Transverse colon (tissue), 4 donors: ENCODE measurements around the gene CBFA2T2. TPM values are rescaled to one million over a fixed set of nuclear protein-coding genes. Genes with fewer than 3 reads are reported as not detected.
"Not testable (repeated sequence)": the region's sequence is repeated elsewhere in the genome, so short reads cannot be mapped to it uniquely, and the experiment has no call there.

Experiments
- DNase-seq: peaks from one replicate; pipeline ENCODE4 v3.0.0-alpha.2; 2019
- H3K27ac ChIP-seq, 4 donors: fragments of 200-600 bp; sonication (generic); 2 replicates each; pipeline ENCODE4 v1.5.1; 2016 to 2018; ENCODE audit warnings: inconsistent platforms in 4 of 4
- H3K27me3 ChIP-seq: fragments of 200-600 bp; sonication (generic); 2 replicates; pipeline ENCODE4 v1.5.1; 2017; ENCODE audit warnings: inconsistent platforms
- H3K36me3 ChIP-seq, 4 donors: fragments of 200-600 bp; sonication (generic); 2 replicates each; pipeline ENCODE4 v1.5.1; 2017 to 2019; ENCODE audit warnings: inconsistent platforms in 4 of 4
- H3K4me1 ChIP-seq, 4 donors: fragments of 200-600 bp; sonication (generic); 2 replicates each; pipeline ENCODE4 v1.5.1; 2017 to 2020; ENCODE audit warnings: inconsistent platforms in 4 of 4
- H3K4me3 ChIP-seq, 4 donors: fragments of 200-600 bp; sonication (generic); 1 replicate in 1 of 4; 2 replicates in 3 of 4; pipeline versions ENCODE4 v1.5.1 to v1.6.1; 2017 to 2019; ENCODE audit warnings: inconsistent platforms in 4 of 4
- H3K9me3 ChIP-seq, 2 donors: fragments of 200-600 bp; sonication (generic); 2 replicates each; pipeline ENCODE4 v1.5.1; 2017 to 2019; ENCODE audit warnings: inconsistent platforms in 2 of 2
- EP300 ChIP-seq: sonication (generic); formaldehyde crosslinking; IDR thresholded peaks from one replicate; pipeline ENCODE4 v1.6.1; 2017; ENCODE audit warnings: antibody characterized with exemption, low read depth
- POLR2A ChIP-seq: fragments of 450-650 bp; IDR thresholded peaks from one replicate; pipeline ENCODE4 v1.6.1; 2016; ENCODE audit warnings: antibody characterized with exemption, mild to moderate bottlenecking, moderate library complexity
- POLR2AphosphoS5 ChIP-seq, 3 donors: sonication (generic); formaldehyde crosslinking; IDR thresholded peaks; one replicate each; pipeline ENCODE4 v1.6.1; 2016; ENCODE audit warnings: antibody characterized with exemption in 3 of 3
- WGBS, 2 donors: methylation state at CpG; one replicate each; pipeline ENCODE4 v1.1.5; 2018; ENCODE audit warnings: low coverage in 1 of 2; 5-methylcytosine and 5-hydroxymethylcytosine counted together
- in situ Hi-C, 4 donors: fragments of 200-750 bp; cut with MboI; loops; one replicate each; pipeline versions ENCODE4 v1.15.0 to v1.15.1; 2017; ENCODE audit warnings: low sequenced_read_pairs in 3 of 4, low pct_ligation_motif_present in 1 of 4, low pct_unique_long_range_greater_than_20kb in 1 of 4
- intact Hi-C: fragments of 100-400 bp; cut with DNase I; formaldehyde crosslinking; loops from one replicate; pipeline ENCODE4 v1.15.1; 2023; ENCODE audit warnings: low total_unique reads
- total RNA-seq, 4 donors: library from RNA; depleted of rRNA; stranded (reverse); fragments of >200 nt; gene quantifications; one replicate each; pipeline ENCODE4 v1.1.0, GENCODE V29; 2016
- TF ChIP-seq, protein P1 (sequence below), 5 experiments: fragments of 200-600 bp in 3 of 5; fragments of 450-650 bp in 2 of 5; sonication (generic) in 3 of 5; IDR thresholded peaks; 1 replicate in 2 of 5; 2 replicates in 3 of 5; pipeline ENCODE4 v1.5.1; 2016 to 2017; ENCODE audit warnings: antibody characterized with exemption in 5 of 5, inconsistent platforms in 3 of 5, mild to moderate bottlenecking in 2 of 5, moderate library complexity in 1 of 5

CBFA2T2 gene
- total RNA-seq, 4 donors from 2014 or later, result 35.8 to 62.3 (median 46.6) TPM

GRCh38 chr20:33585413-33585812 is 95.5 kb downstream of the CBFA2T2 start:
- in situ Hi-C loops, result no loop called here
- peaks cover 0 to 28% (median 5%) of the 10 kb centered on the region in 4 donors for H3K4me1 ChIP-seq
- intact Hi-C loops, result no loop called here
- no peak overlapping the region for H3K27ac ChIP-seq
- no peak overlapping the region for H3K4me3 ChIP-seq
- no peak for DNase-seq
- no peaks in the 10 kb centered on the region for H3K9me3 ChIP-seq
- H3K36me3 ChIP-seq, result no peaks in the 10 kb centered on the region
- 95 to 96% methylated on average over 4 of the region's 4 CpGs for WGBS, 2 donors
- H3K27me3 ChIP-seq, result no peaks in the 10 kb centered on the region
- TF ChIP-seq, protein P1, sequence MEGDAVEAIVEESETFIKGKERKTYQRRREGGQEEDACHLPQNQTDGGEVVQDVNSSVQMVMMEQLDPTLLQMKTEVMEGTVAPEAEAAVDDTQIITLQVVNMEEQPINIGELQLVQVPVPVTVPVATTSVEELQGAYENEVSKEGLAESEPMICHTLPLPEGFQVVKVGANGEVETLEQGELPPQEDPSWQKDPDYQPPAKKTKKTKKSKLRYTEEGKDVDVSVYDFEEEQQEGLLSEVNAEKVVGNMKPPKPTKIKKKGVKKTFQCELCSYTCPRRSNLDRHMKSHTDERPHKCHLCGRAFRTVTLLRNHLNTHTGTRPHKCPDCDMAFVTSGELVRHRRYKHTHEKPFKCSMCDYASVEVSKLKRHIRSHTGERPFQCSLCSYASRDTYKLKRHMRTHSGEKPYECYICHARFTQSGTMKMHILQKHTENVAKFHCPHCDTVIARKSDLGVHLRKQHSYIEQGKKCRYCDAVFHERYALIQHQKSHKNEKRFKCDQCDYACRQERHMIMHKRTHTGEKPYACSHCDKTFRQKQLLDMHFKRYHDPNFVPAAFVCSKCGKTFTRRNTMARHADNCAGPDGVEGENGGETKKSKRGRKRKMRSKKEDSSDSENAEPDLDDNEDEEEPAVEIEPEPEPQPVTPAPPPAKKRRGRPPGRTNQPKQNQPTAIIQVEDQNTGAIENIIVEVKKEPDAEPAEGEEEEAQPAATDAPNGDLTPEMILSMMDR (IDR thresholded peaks at IDR 0.05), result no peak
- TF ChIP-seq EP300, result no peak
- TF ChIP-seq POLR2AphosphoS5 (IDR thresholded peaks at IDR 0.05), result no peak
- no peak for TF ChIP-seq POLR2A

DNA sequence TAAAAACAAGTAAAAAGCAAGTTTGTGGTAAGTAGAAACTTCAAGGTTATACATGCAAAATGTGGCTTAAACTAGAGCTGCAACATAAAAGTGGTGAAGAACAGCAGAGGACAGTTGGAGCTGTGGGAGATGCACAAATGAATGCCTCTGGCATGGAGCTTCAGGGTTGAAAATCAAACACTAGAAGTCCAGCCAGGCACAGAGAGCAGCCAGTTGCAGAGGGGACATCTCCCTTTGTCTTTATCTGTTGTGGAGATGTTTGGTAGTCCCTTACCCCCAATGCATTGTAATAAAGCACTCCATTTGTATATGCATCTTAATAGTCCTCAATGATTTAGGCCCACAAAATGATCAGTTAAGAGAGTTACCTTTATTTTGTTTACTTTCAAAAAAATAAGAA is 99.2 kb downstream of the CBFA2T2 start:
- peaks cover 0 to 19% (median 3%) of the 10 kb centered on the region in 4 donors for H3K4me1 ChIP-seq
- no peaks in the 10 kb centered on the region for H3K27me3 ChIP-seq
- H3K4me3 ChIP-seq, result no peak overlapping the region
- H3K36me3 ChIP-seq, result no peaks in the 10 kb centered on the region
- intact Hi-C loops, result no loop called here
- no peak for DNase-seq
- no peak overlapping the region for H3K27ac ChIP-seq
- in situ Hi-C loops, result no loop called here
- no peak for TF ChIP-seq POLR2A
- TF ChIP-seq, protein P1 (IDR thresholded peaks at IDR 0.05), result no peak
- TF ChIP-seq POLR2AphosphoS5 (IDR thresholded peaks at IDR 0.05), result no peak
- no peak for TF ChIP-seq EP300
- H3K9me3 ChIP-seq, result no peaks in the 10 kb centered on the region

- H3K36me3 ChIP-seq, H3K27me3 ChIP-seq, DNase-seq, in situ Hi-C loops, H3K9me3 ChIP-seq, H3K27ac ChIP-seq, H3K4me3 ChIP-seq, intact Hi-C loops: not testable (repeated sequence)
- WGBS, 2 donors, result 79 to 90% methylated on average over 3 to 9 of the region's 9 CpGs
- H3K4me1 ChIP-seq, result peaks cover 0 to 19% (median 3%) of the 10 kb centered on the region in 4 donors
Measured at GRCh38 chr20:33591901-33592300, 102.0 kb downstream of the CBFA2T2 start.

GRCh38 chr20:33594743-33595142 is 104.8 kb downstream of the CBFA2T2 start:
- Histone ChIP-seq H3K27me3 (no peaks in the 10 kb centered on the region), H3K4me3 (no peak overlapping the region), H3K4me1 (peaks cover 0 to 7% (median 1%) of the 10 kb centered on the region in 4 donors), H3K36me3 (no peaks in the 10 kb centered on the region), H3K27ac (no peak overlapping the region), H3K9me3 (no peaks in the 10 kb centered on the region)
- TF ChIP-seq POLR2A (no peak), EP300 (no peak), POLR2AphosphoS5 (IDR thresholded peaks at IDR 0.05) (no peak)
- TF ChIP-seq, protein P1 (IDR thresholded peaks at IDR 0.05), result no peak
- no peak for DNase-seq
- intact Hi-C loops, result no loop called here
- in situ Hi-C loops, result no loop called here
- WGBS, 2 donors, result 58 to 80% methylated on average over 2 of the region's 2 CpGs

- 92 to 100% methylated on average over 3 to 4 of the region's 4 CpGs for WGBS, 2 donors
- no peaks in the 10 kb centered on the region for H3K27me3 ChIP-seq
- H3K36me3 ChIP-seq, result no peaks in the 10 kb centered on the region
- H3K4me1 ChIP-seq, result no peaks in the 10 kb centered on the region
- no peak for TF ChIP-seq POLR2AphosphoS5 (IDR thresholded peaks at IDR 0.05)
- TF ChIP-seq, protein P1 (IDR thresholded peaks at IDR 0.05), result no peak
- TF ChIP-seq EP300, result no peak
- TF ChIP-seq POLR2A, result no peak
- in situ Hi-C loops (no loop called here), intact Hi-C loops (no loop called here)
- no peaks in the 10 kb centered on the region for H3K9me3 ChIP-seq
- no peak overlapping the region for H3K27ac ChIP-seq
- H3K4me3 ChIP-seq, result no peak overlapping the region
- DNase-seq, result no peak
Measured at GRCh38 chr20:33600414-33600813, 110.5 kb downstream of the CBFA2T2 start.
